Astrocyte (in vitro differentiated cells and primary cell): ENCODE measurements around the gene GPR37L1. TPM values are rescaled to one million over a fixed set of nuclear protein-coding genes. Genes with fewer than 3 reads are reported as not detected.

Source experiments
- DNase-seq: peaks from one replicate; pipeline ENCODE4 v3.0.0-alpha.2; 2010; ENCODE audit warnings: low read depth
- FAIRE-seq: peaks from 2 replicates; lab custom pipeline; 2011; peaks lifted over from hg19 to GRCh38; lab: Jason Lieb, UNC
- H2AFZ ChIP-seq: 2 replicates; pipeline ENCODE4 v1.6.0; 2012; ENCODE audit warnings: low read depth, low read length, inconsistent platforms
- H3K27ac ChIP-seq: 2 replicates; pipeline ENCODE4 v1.5.1; 2011; ENCODE audit warnings: low read depth, low read length, inconsistent platforms
- H3K27me3 ChIP-seq: 2 replicates; pipeline ENCODE4 v1.6.0; 2011; ENCODE audit warnings: low read length, inconsistent platforms; ENCODE audit not compliant: insufficient read depth
- H3K36me3 ChIP-seq: 2 replicates; pipeline ENCODE4 v1.5.1; 2011; ENCODE audit warnings: low read length, inconsistent platforms; ENCODE audit not compliant: insufficient read depth
- H3K4me1 ChIP-seq: 2 replicates; pipeline ENCODE4 v1.5.1; 2011; ENCODE audit warnings: low read length, inconsistent platforms; ENCODE audit not compliant: insufficient read depth
- H3K4me2 ChIP-seq: 2 replicates; pipeline ENCODE4 v1.6.0; 2012; ENCODE audit warnings: low read length, inconsistent platforms
- H3K4me3 ChIP-seq: 2 replicates; pipeline ENCODE4 v1.5.1; 2011; ENCODE audit warnings: low read depth, mild to moderate bottlenecking, low read length, inconsistent platforms; ENCODE audit not compliant: insufficient read depth
- H3K79me2 ChIP-seq: 2 replicates; pipeline ENCODE4 v1.6.0; 2012; ENCODE audit warnings: mild to moderate bottlenecking, low read length, inconsistent platforms; ENCODE audit not compliant: insufficient read depth
- H3K9ac ChIP-seq: 2 replicates; pipeline ENCODE4 v1.6.0; 2012; ENCODE audit warnings: mild to moderate bottlenecking, low read length, inconsistent platforms
- H3K9me3 ChIP-seq: 2 replicates; pipeline ENCODE4 v1.5.1; 2012; ENCODE audit warnings: low read depth, mild to moderate bottlenecking, low read length, inconsistent platforms; ENCODE audit not compliant: insufficient read depth
- H4K20me1 ChIP-seq: 2 replicates; pipeline ENCODE4 v1.6.0; 2012; ENCODE audit warnings: low read length, inconsistent platforms; ENCODE audit not compliant: insufficient read depth
- H3K27ac Mint-ChIP-seq: one replicate; pipeline ENCODE4 v1.8.0; 2021; ENCODE audit warnings: mild to moderate bottlenecking, mixed read lengths; ENCODE audit not compliant: unreplicated experiment
- H3K27me3 Mint-ChIP-seq: one replicate; pipeline ENCODE4 v1.8.0; 2021; ENCODE audit warnings: low read depth, mixed read lengths; ENCODE audit not compliant: unreplicated experiment
- H3K36me3 Mint-ChIP-seq: one replicate; pipeline ENCODE4 v1.8.0; 2021; ENCODE audit warnings: low read depth, mixed read lengths; ENCODE audit not compliant: unreplicated experiment
- H3K4me1 Mint-ChIP-seq: one replicate; pipeline ENCODE4 v1.8.0; 2021; ENCODE audit warnings: low read depth, mixed read lengths; ENCODE audit not compliant: unreplicated experiment
- H3K4me3 Mint-ChIP-seq: one replicate; pipeline ENCODE4 v1.8.0; 2021; ENCODE audit warnings: mild to moderate bottlenecking, moderate library complexity, mixed read lengths; ENCODE audit not compliant: unreplicated experiment
- H3K9me3 Mint-ChIP-seq: one replicate; pipeline ENCODE4 v1.8.0; 2021; ENCODE audit warnings: mild to moderate bottlenecking, mixed read lengths; ENCODE audit not compliant: unreplicated experiment
- CTCF ChIP-seq: IDR thresholded peaks from 2 replicates; pipeline ENCODE4 v1.5.1; 2011; ENCODE audit warnings: low read depth, mild to moderate bottlenecking, inconsistent platforms, low read length, moderate library complexity; ENCODE audit not compliant: insufficient read depth
- EZH2 ChIP-seq: IDR thresholded peaks from 2 replicates; pipeline ENCODE4 v1.6.1; 2012; ENCODE audit warnings: mild to moderate bottlenecking, low read length, inconsistent platforms; ENCODE audit not compliant: insufficient read depth
- total RNA-seq: library from RNA; stranded (reverse); gene quantifications from 2 replicates; pipeline ENCODE4 v1.2.1, GENCODE V29; 2021

The GPR37L1 gene
- total RNA-seq, 1 donor from 2014 or later, result not detected

GRCh38 chr1:202116287-202116686 is 6.4 kb upstream of the GPR37L1 start:
- no peak overlapping the region for H3K9ac ChIP-seq
- FAIRE-seq, result no peak
- H3K27ac ChIP-seq, result no peak overlapping the region
- Mint-ChIP-seq H3K27me3 (peaks cover 7% of the 10 kb centered on the region), H3K27ac (no peak overlapping the region), H3K4me1 (peaks cover 11% of the 10 kb centered on the region), H3K4me3 (no peak overlapping the region), H3K9me3 (no peaks in the 10 kb centered on the region), H3K36me3 (peaks cover 3% of the 10 kb centered on the region)
- no peaks in the 10 kb centered on the region for H3K27me3 ChIP-seq
- H3K4me3 ChIP-seq, result no peak overlapping the region
- DNase-seq, result no peak
- no peaks in the 10 kb centered on the region for H3K79me2 ChIP-seq
- H3K36me3 ChIP-seq, result no peaks in the 10 kb centered on the region
- TF ChIP-seq CTCF (no peak), EZH2 (no peak)
- no peaks in the 10 kb centered on the region for H3K9me3 ChIP-seq
- no peaks in the 10 kb centered on the region for H4K20me1 ChIP-seq
- peaks cover 9% of the 10 kb centered on the region for H3K4me1 ChIP-seq
- no peak overlapping the region for H3K4me2 ChIP-seq
- H2AFZ ChIP-seq, result no peak overlapping the region

- no peaks in the 10 kb centered on the region for H3K36me3 ChIP-seq
- Mint-ChIP-seq H3K4me3 (no peak overlapping the region), H3K27ac (no peak overlapping the region), H3K27me3 (peaks cover 14% of the 10 kb centered on the region), H3K9me3 (no peaks in the 10 kb centered on the region), H3K36me3 (peaks cover 3% of the 10 kb centered on the region), H3K4me1 (peaks cover 12% of the 10 kb centered on the region)
- no peak overlapping the region for H3K9ac ChIP-seq
- FAIRE-seq (no peak), DNase-seq (no peak)
- no peaks in the 10 kb centered on the region for H4K20me1 ChIP-seq
- no peak overlapping the region for H2AFZ ChIP-seq
- H3K27ac ChIP-seq, result no peak overlapping the region
- H3K9me3 ChIP-seq, result no peaks in the 10 kb centered on the region
- no peak for TF ChIP-seq EZH2
- TF ChIP-seq CTCF, result no peak
- no peak overlapping the region for H3K4me3 ChIP-seq
- H3K4me1 ChIP-seq, result peaks cover 4% of the 10 kb centered on the region
- no peaks in the 10 kb centered on the region for H3K27me3 ChIP-seq
- no peak overlapping the region for H3K4me2 ChIP-seq
- H3K79me2 ChIP-seq, result no peaks in the 10 kb centered on the region
These were observed 4.8 kb upstream of the GPR37L1 start for GRCh38 chr1:202117898-202118371.

GRCh38 chr1:202121006-202121405 is 1.7 kb upstream of the GPR37L1 start:
- Histone ChIP-seq H2AFZ (no peak overlapping the region), H3K4me2 (no peak overlapping the region), H3K4me1 (no peaks in the 10 kb centered on the region), H3K4me3 (no peak overlapping the region), H3K27me3 (peaks cover 5% of the 10 kb centered on the region), H3K79me2 (no peaks in the 10 kb centered on the region), H3K27ac (no peak overlapping the region), H3K9me3 (no peaks in the 10 kb centered on the region), H4K20me1 (no peaks in the 10 kb centered on the region), H3K9ac (no peak overlapping the region), H3K36me3 (no peaks in the 10 kb centered on the region)
- peaks cover 6% of the 10 kb centered on the region for H3K4me1 Mint-ChIP-seq
- no peak overlapping the region for H3K4me3 Mint-ChIP-seq
- no peaks in the 10 kb centered on the region for H3K36me3 Mint-ChIP-seq
- no peak overlapping the region for H3K27ac Mint-ChIP-seq
- no peak for TF ChIP-seq EZH2
- TF ChIP-seq CTCF, result no peak
- no peak for FAIRE-seq
- no peaks in the 10 kb centered on the region for H3K9me3 Mint-ChIP-seq
- DNase-seq, result no peak
- peaks cover 30% of the 10 kb centered on the region for H3K27me3 Mint-ChIP-seq
